H1 (cell line): ENCODE data around the gene GRIP1. TPM values are rescaled to one million over a fixed set of nuclear protein-coding genes. Genes with fewer than 3 reads are reported as not detected.

Source experiments
- CTCF ChIA-PET: fragments of 300-600 bp; sonication (Branson Sonifier 250); formaldehyde crosslinking; loops from one replicate; lab custom pipeline; 2021; ENCODE audit not compliant: partially characterized antibody; lab: Charles Lee
- POLR2A ChIA-PET: fragments of 300-600 bp; sonication (Branson Sonifier 250); formaldehyde crosslinking; loops from one replicate; lab custom pipeline; 2021; ENCODE audit warnings: inconsistent platforms; ENCODE audit not compliant: partially characterized antibody; lab: Charles Lee
- DNase-seq, 2 experiments: peaks; one replicate each; pipeline versions ENCODE4 v3.0.0 to v3.0.0-alpha.2; 2010 to 2022; ENCODE audit warnings: low spot score in 2 of 2, low read depth in 1 of 2, mixed read lengths in 1 of 2
- FAIRE-seq: peaks from 2 replicates; lab custom pipeline; 2011; peaks lifted over from hg19 to GRCh38; lab: Jason Lieb, UNC
- H2AFZ ChIP-seq: 2 replicates; pipeline ENCODE4 v1.8.1; 2012; ENCODE audit warnings: low read length, inconsistent platforms
- H2AK5ac ChIP-seq: 2 replicates; pipeline ENCODE4 v1.6.1; 2013; ENCODE audit warnings: low read depth, low read length
- H2BK120ac ChIP-seq: replicated peaks from 2 replicates; pipeline ENCODE3; 2013; ENCODE audit warnings: low read depth, low read length, inconsistent platforms
- H2BK12ac ChIP-seq: 2 replicates; pipeline ENCODE4 v1.6.1; 2013; ENCODE audit warnings: low read depth, low read length
- H2BK15ac ChIP-seq: 2 replicates; pipeline ENCODE4 v1.6.1; 2013; ENCODE audit warnings: low read length
- H2BK20ac ChIP-seq: 2 replicates; pipeline ENCODE4 v1.6.1; 2013; ENCODE audit warnings: low read length
- H2BK5ac ChIP-seq: 2 replicates; pipeline ENCODE4 v1.6.1; 2013; ENCODE audit warnings: low read depth, low read length
- H3K14ac ChIP-seq: 2 replicates; pipeline ENCODE4 v1.6.1; 2013; ENCODE audit warnings: inconsistent platforms; ENCODE audit not compliant: insufficient read length
- H3K18ac ChIP-seq: 2 replicates; pipeline ENCODE4 v1.6.1; 2013; ENCODE audit warnings: low read length; ENCODE audit errors: extremely low read depth
- H3K23ac ChIP-seq: 2 replicates; pipeline ENCODE4 v1.6.1; 2013; ENCODE audit warnings: inconsistent platforms; ENCODE audit not compliant: insufficient read length
- H3K23me2 ChIP-seq: 2 replicates; pipeline ENCODE4 v1.6.1; 2013; ENCODE audit warnings: low read depth, low read length
- H3K27ac ChIP-seq: 2 replicates; pipeline ENCODE4 v1.6.1; 2011; ENCODE audit warnings: low read depth, low read length, inconsistent platforms
- H3K27me3 ChIP-seq, 4 experiments: replicated peaks in 1 of 4; 1 replicate in 1 of 4; 2 replicates in 3 of 4; pipeline versions ENCODE4 v1.6.1 to v1.8.1; 2011 to 2013; ENCODE audit warnings: low read length in 3 of 4, mild to moderate bottlenecking in 3 of 4, inconsistent platforms in 2 of 4, mixed read lengths in 2 of 4, moderate library complexity in 1 of 4; ENCODE audit not compliant: control insufficient read depth in 3 of 4, insufficient read depth in 3 of 4; ENCODE audit errors: extremely low read depth in 1 of 4
- H3K36me3 ChIP-seq, 4 experiments: 2 replicates each; pipeline versions ENCODE4 v1.6.1 to v1.8.1; 2011 to 2013; ENCODE audit warnings: mild to moderate bottlenecking in 4 of 4, low read length in 3 of 4, moderate library complexity in 2 of 4, control low read depth in 1 of 4, inconsistent platforms in 1 of 4; ENCODE audit not compliant: insufficient read depth in 4 of 4, control insufficient read depth in 2 of 4
- H3K4ac ChIP-seq: replicated peaks from 2 replicates; pipeline ENCODE3; 2013; ENCODE audit warnings: low read length, low read depth, mixed read lengths, inconsistent platforms; ENCODE audit not compliant: insufficient read length
- H3K4me1 ChIP-seq, 4 experiments: replicated peaks in 1 of 4; 1 replicate in 1 of 4; 2 replicates in 3 of 4; pipeline versions ENCODE4 v1.6.1 to v1.8.1; 2011 to 2013; ENCODE audit warnings: low read length in 3 of 4, inconsistent platforms in 2 of 4, mixed read lengths in 1 of 4; ENCODE audit not compliant: insufficient read depth in 4 of 4, control insufficient read depth in 3 of 4
- H3K4me2 ChIP-seq, 2 experiments: 2 replicates each; pipeline versions ENCODE4 v1.6.1 to v1.8.1; 2011 to 2013; ENCODE audit warnings: low read depth in 2 of 2, low read length in 2 of 2, control low read depth in 1 of 2, inconsistent platforms in 1 of 2, mild to moderate bottlenecking in 1 of 2; ENCODE audit not compliant: insufficient read depth in 1 of 2
- H3K4me3 ChIP-seq, 4 experiments: fragments of 200-600, 300-600 bp in 1 of 4; sonication (generic), shearing (Covaris generic), sonication (Bioruptor Twin) in 1 of 4; 2 replicates each; pipeline versions ENCODE4 v1.5.1 to v1.8.1; 2011 to 2016; ENCODE audit warnings: low read length in 4 of 4, low read depth in 3 of 4, control low read depth in 2 of 4, inconsistent platforms in 2 of 4, mild to moderate bottlenecking in 2 of 4, mixed read lengths in 1 of 4, moderate library complexity in 1 of 4; ENCODE audit not compliant: insufficient read depth in 2 of 4; ENCODE audit errors: extremely low read depth in 1 of 4
- H3K56ac ChIP-seq: replicated peaks from 2 replicates; pipeline ENCODE3; 2013; ENCODE audit warnings: low read depth, mild to moderate bottlenecking, mixed read lengths, low read length, inconsistent platforms; ENCODE audit not compliant: insufficient read length
- H3K79me1 ChIP-seq: 2 replicates; pipeline ENCODE4 v1.6.1; 2013; ENCODE audit warnings: low read depth, low read length, control low read depth
- H3K79me2 ChIP-seq, 2 experiments: 2 replicates each; pipeline versions ENCODE4 v1.6.1 to v1.8.1; 2012 to 2013; ENCODE audit warnings: low read length in 2 of 2, mild to moderate bottlenecking in 2 of 2, inconsistent platforms in 1 of 2; ENCODE audit not compliant: insufficient read depth in 2 of 2, control insufficient read depth in 1 of 2
- H3K9ac ChIP-seq, 4 experiments: replicated peaks in 1 of 4; 1 replicate in 1 of 4; 2 replicates in 3 of 4; pipeline versions ENCODE4 v1.6.1 to v1.8.1; 2011 to 2013; ENCODE audit warnings: low read depth in 3 of 4, low read length in 3 of 4, control low read depth in 2 of 4, mild to moderate bottlenecking in 2 of 4, moderate library complexity in 2 of 4, inconsistent platforms in 1 of 4; ENCODE audit errors: extremely low read depth in 1 of 4
- H3K9me3 ChIP-seq, 2 experiments: 2 replicates each; pipeline versions ENCODE4 v1.6.1 to v1.8.1; 2012 to 2013; ENCODE audit warnings: mild to moderate bottlenecking in 2 of 2, moderate library complexity in 2 of 2, control low read depth in 1 of 2, inconsistent platforms in 1 of 2, low read depth in 1 of 2, low read length in 1 of 2, mixed read lengths in 1 of 2; ENCODE audit not compliant: insufficient read depth in 2 of 2
- H4K20me1 ChIP-seq, 2 experiments: replicated peaks in 1 of 2; 2 replicates each; pipeline versions ENCODE3 to v1.8.1; 2011 to 2013; ENCODE audit warnings: inconsistent platforms in 2 of 2, low read length in 2 of 2, mild to moderate bottlenecking in 1 of 2; ENCODE audit not compliant: insufficient read depth in 2 of 2, control insufficient read depth in 1 of 2
- H4K5ac ChIP-seq: 2 replicates; pipeline ENCODE4 v1.6.1; 2013; ENCODE audit warnings: low read length, low read depth, mixed read lengths, inconsistent platforms; ENCODE audit not compliant: insufficient read length
- H4K8ac ChIP-seq: 2 replicates; pipeline ENCODE4 v1.8.0; 2013; ENCODE audit warnings: mild to moderate bottlenecking, moderate library complexity, low read length, inconsistent platforms; ENCODE audit not compliant: insufficient read depth; ENCODE audit errors: extremely low read depth
- H4K91ac ChIP-seq: replicated peaks from 2 replicates; pipeline ENCODE3; 2013; ENCODE audit warnings: low read length, mixed read lengths, inconsistent platforms; ENCODE audit not compliant: insufficient read length
- ATF2 ChIP-seq: IDR thresholded peaks from 2 replicates; pipeline ENCODE4 v1.6.1; 2012; ENCODE audit warnings: low read length, inconsistent platforms
- ATF3 ChIP-seq: IDR thresholded peaks from 2 replicates; pipeline ENCODE4 v1.6.1; 2011; ENCODE audit warnings: low read depth, mild to moderate bottlenecking, low read length; ENCODE audit not compliant: insufficient read depth
- BRCA1 ChIP-seq: IDR thresholded peaks from 2 replicates; pipeline ENCODE4 v1.6.1; 2012; ENCODE audit warnings: low read depth, low read length, improper control_type of control experiment
- CBX5 ChIP-seq: fragments of 300-800, 300-1000 bp; sonication (generic); IDR thresholded peaks from 2 replicates; pipeline ENCODE4 v1.7.1; 2016; ENCODE audit warnings: antibody characterized with exemption, low read length, low read depth
- CHD2 ChIP-seq: IDR thresholded peaks from 2 replicates; pipeline ENCODE4 v1.6.1; 2012; ENCODE audit warnings: low read length, improper control_type of control experiment
- CREB1 ChIP-seq: IDR thresholded peaks from 2 replicates; pipeline ENCODE4 v1.6.1; 2012; ENCODE audit warnings: inconsistent platforms
- EGR1 ChIP-seq: IDR thresholded peaks from 2 replicates; pipeline ENCODE4 v1.6.1; 2011; ENCODE audit warnings: low read depth, low read length, borderline replicate concordance
- GTF2F1 ChIP-seq: IDR thresholded peaks from 2 replicates; pipeline ENCODE4 v1.6.1; 2012; ENCODE audit warnings: low read depth, low read length, improper control_type of control experiment, borderline replicate concordance
- POLR2A ChIP-seq, 2 experiments: IDR thresholded peaks; 1 replicate in 1 of 2; 2 replicates in 1 of 2; pipeline ENCODE4 v1.6.1; 2011; ENCODE audit warnings: low read depth in 2 of 2, low read length in 2 of 2, mild to moderate bottlenecking in 2 of 2; ENCODE audit errors: control extremely low read depth in 1 of 2
- POLR2AphosphoS5 ChIP-seq: IDR thresholded peaks from 2 replicates; pipeline ENCODE4 v1.6.1; 2011; ENCODE audit warnings: low read depth, low read length
- POU5F1 ChIP-seq: IDR thresholded peaks from 2 replicates; pipeline ENCODE4 v1.6.1; 2011; ENCODE audit warnings: low read depth, mild to moderate bottlenecking, low read length, moderate library complexity
- RBBP5 ChIP-seq: IDR thresholded peaks from 2 replicates; pipeline ENCODE4 v1.7.1; 2012; ENCODE audit warnings: low read depth, mild to moderate bottlenecking, inconsistent platforms, low read length, moderate library complexity, borderline replicate concordance
- RFX5 ChIP-seq: IDR thresholded peaks from 2 replicates; pipeline ENCODE4 v1.6.1; 2011; ENCODE audit warnings: low read depth, low read length, improper control_type of control experiment, borderline replicate concordance
- SAP30 ChIP-seq: fragments of 300-600 bp; sonication (generic); IDR thresholded peaks from 2 replicates; pipeline ENCODE4 v1.7.1; 2012; ENCODE audit warnings: low read length, moderate library complexity, mild to moderate bottlenecking, inconsistent platforms; ENCODE audit not compliant: insufficient read depth, insufficient replicate concordance
- TEAD4 ChIP-seq: IDR thresholded peaks from 2 replicates; pipeline ENCODE4 v1.6.1; 2012; ENCODE audit warnings: low read depth, low read length, inconsistent platforms, mixed read lengths
- polyA plus RNA-seq, 7 experiments: library from polyadenylated mRNA; depleted of rRNA in 3 of 7; stranded (reverse) in 5 of 7; unstranded in 2 of 7; fragments of >200 nt in 5 of 7; fragments of 200-250 nt in 2 of 7; gene quantifications; 1 replicate in 5 of 7; 2 replicates in 1 of 7; 4 replicates in 1 of 7; pipeline versions ENCODE4 v1.2.1 to v1.2.3, GENCODE V29; 2011 to 2013; ENCODE audit warnings: missing spikeins in 2 of 7, mixed read lengths in 2 of 7
- total RNA-seq: library from RNA; stranded (reverse); fragmentation: NEBNext Ultra II Directional; extraction: Animal tissue kit (Norgen Biotek cat#: 25700); gene quantifications from 2 replicates; pipeline ENCODE4 v1.2.1, GENCODE V29; 2021

GRIP1 gene
- total and polyA plus RNA-seq, 2 of the 8 experiments (the other 6 are each of a cell fraction or from before 2014, with no cell fraction given) = 4.5 to 27.3 TPM

DNA sequence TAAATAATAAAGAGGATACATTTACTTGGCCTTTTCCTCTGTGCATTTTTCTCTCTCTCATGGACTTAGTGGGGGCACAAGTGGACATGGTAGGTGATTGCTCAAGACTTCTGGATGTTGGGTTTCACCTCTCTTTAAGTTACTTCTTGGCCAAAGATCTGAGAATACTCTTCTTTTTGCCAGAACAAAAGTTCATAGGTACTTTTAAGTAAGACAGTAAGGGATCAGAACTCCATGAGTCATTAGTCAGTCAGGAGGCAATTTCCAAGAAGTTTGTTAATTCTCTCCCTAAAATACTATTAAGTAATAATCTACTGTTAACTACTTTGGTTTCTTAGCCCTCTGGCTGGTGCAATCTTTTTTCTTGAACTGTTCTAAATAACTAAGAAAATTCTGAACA lies 84.2 kb downstream of the GRIP1 start:
- Histone ChIP-seq H2BK20ac (no peak overlapping the region), H3K27me3 (no peaks in the 10 kb centered on the region), H3K27ac (no peak overlapping the region), H3K23ac (no peak overlapping the region), H3K4me2 (no peak overlapping the region), H2AK5ac (no peak overlapping the region), H4K8ac (no peak overlapping the region), H2AFZ (no peak overlapping the region), H3K4me1 (peaks cover 0 to 3% (median 0%) of the 10 kb centered on the region in 4 experiments; a peak in 1 of 7 replicates), H2BK12ac (no peak overlapping the region), H3K9me3 (no peaks in the 10 kb centered on the region), H3K9ac (no peak overlapping the region), H2BK5ac (no peak overlapping the region), H4K20me1 (no peaks in the 10 kb centered on the region), H3K14ac (no peak overlapping the region), H3K79me2 (no peaks in the 10 kb centered on the region), H4K5ac (no peak overlapping the region), H3K36me3 (no peaks in the 10 kb centered on the region), H2BK120ac (no peak overlapping the region), H3K4me3 (no peak overlapping the region), H4K91ac (no peak overlapping the region), H3K4ac (no peak overlapping the region), H3K23me2 (no peaks in the 10 kb centered on the region), H3K18ac (no peak overlapping the region), H3K79me1 (no peaks in the 10 kb centered on the region), H2BK15ac (no peak overlapping the region), H3K56ac (no peak overlapping the region)
- FAIRE-seq (no peak), DNase-seq (no peak)
- CTCF ChIA-PET = no interaction called here
- POLR2A ChIA-PET = no interaction called here
- no peak for TF ChIP-seq SAP30
- no peak for TF ChIP-seq POLR2A (IDR thresholded peaks at IDR 0.05; ENCODE audit: control extremely low read depth in 1 of 2, low read depth in 2 of 2, low read length in 2 of 2)
- TF ChIP-seq ATF3 = no peak
- TF ChIP-seq EGR1 = no peak
- no peak for TF ChIP-seq GTF2F1
- no peak for TF ChIP-seq CHD2
- TF ChIP-seq BRCA1 = no peak
- no peak for TF ChIP-seq CBX5
- no peak for TF ChIP-seq POLR2AphosphoS5
- TF ChIP-seq POU5F1 = no peak
- TF ChIP-seq TEAD4 = no peak
- TF ChIP-seq RBBP5 = no peak
- TF ChIP-seq CREB1 = no peak
- TF ChIP-seq ATF2 = no peak
- no peak for TF ChIP-seq RFX5
